Embryonic facial prominence (tissue), 1 donor: ENCODE measurements around the gene TMEM260.
A peak's percentile ranks its signal among the peaks of the same experiment; 100 is the strongest.

Source experiments
- DNase-seq: peaks from one replicate; pipeline ENCODE4 v3.0.0-alpha.2; 2016; ENCODE audit errors: extremely low spot score

Gene TMEM260

DNA sequence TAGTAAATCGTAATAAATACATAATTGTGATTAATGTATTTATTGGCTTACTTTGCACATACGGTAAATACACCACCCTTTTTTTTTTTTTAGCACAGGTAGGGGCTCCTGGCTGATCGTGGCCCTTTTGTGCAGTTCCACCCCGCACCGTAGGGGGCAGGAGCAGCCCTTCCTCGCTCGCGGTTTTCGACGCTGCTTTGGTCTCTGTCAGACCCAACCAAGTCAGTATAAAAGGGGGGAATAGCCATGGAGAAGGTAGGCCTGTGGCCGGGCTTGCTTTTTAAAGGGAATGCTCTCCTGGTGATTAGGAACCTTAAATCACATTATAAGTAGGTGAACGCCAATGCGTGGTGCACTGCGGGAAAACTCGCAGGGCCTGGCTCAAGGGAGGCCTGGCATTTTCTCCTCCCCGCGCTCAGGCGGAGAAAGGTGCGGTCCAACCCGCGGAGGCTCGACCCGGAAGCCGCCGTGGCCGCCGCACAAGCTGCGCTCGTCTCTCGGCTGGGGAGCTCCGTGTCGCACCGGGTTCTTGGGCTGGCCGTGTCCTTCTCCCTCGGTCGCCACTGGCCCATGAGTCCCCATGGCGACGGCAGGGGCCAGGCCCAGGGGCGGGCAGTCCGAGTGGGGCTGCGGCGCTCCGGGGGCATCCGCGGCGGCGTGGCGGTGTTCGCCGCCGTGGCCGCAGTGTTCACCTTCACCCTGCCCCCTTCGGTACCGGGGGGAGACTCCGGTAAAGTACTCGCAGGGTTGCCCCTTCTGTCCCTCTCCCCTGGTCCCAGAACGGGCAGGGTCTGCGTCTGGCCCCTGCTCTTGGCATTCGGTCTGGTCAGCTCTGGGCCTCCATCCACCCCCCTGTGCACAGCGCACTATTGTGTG, at the start of gene TMEM260:
Gene TMEM260 (plus strand): TSS at position 454 of the 876 bp plus-strand sequence. CDS start 117 bp downstream, at position 571.
- DNase-seq, result peak; percentile 69

DNA sequence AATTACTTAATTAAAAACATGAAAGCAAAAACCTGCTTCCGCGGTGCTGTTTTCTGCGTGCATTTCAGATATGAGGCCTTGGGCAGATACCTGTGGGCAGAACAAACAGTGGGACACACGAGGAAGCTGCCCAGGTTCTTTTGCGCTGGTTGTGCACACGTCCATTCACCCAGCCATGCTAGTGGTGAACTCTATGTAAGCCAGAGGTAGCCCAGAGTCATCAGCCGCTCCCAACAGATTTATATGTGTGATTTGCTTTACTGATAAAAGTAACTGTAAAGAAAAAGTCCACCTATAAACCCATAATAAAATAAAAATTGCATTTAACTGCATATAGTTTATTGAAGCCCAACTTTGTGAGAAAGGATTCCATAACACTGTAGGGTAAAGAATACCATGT, 47.1 kb upstream of the TMEM260 start:
- DNase-seq, result no peak

DNA sequence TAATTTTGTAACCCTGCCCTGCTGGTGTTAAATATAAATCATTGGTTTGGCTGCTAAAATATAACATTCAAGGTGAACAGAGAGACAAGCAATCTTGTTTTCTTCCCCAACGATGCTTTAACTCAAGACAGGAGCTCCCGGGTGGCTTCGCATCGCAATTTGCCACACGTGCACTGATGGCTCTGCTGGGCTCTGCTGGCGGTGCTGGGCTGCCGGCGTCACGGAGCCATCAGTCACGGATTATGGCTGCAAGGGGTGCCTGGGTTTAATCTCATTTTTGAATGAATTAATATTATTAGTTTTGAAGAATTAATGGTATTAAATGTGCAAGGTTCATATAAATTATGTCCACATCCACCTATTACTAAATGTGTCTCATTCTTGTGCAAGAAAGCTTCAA, 44.9 kb upstream of the TMEM260 start:
- DNase-seq, result no peak

DNA sequence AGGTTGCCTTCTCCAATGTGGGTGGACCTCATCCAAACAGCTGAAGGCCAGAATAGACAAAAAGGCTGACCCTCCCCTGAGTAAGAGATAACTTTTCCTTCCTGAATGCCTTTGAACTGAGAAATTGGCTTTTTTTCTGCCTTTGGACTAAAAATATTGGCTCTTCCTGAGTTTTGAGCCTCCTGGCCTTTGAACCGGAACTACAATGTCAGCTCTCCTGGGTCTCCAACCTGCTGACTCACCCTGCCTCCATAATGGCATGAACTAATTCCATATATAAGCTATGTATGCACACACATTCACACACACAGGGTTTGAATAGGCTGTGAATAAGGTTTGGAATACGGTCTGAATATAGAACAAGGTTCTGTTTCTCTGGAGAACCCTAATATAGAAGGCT, 39.7 kb upstream of the TMEM260 start:
- no peak for DNase-seq

DNA sequence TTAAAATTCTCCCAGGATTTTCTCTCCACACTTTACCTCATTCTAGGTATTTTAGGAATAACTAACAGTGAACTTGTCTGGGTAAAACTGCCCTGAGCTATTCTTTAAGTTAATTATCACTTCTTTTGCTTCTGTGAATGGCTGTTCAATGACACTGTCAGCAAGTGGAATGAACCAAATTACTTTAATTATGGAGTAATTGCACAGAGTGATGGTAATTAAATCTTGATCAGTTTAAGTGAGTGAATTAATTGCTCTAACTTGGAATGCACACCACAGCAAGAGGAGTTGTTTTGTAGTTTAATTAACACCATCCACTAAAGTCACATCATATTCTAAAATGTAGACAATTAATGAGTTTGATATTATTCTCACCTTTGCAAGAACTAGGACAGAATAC, 36.2 kb upstream of the TMEM260 start:
- no peak for DNase-seq

DNA sequence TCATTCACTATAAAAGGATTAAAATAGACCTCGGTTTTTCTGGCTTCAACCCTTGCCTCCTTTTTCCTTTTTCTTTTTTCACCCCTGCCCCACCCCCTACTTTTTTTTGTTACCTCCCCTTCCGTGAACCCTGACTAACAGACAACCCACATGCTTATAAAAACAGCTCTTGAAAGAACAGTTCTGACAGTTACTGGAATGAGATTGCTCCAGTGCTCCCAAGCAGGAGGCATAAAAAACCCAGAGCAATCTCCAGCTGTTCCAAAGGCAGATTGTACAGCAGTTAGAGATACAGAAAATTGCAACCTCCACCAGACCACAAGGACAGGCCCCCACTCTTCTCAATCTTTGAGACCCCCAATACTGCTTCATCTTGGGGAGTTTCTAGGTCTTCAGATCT, 29.9 kb upstream of the TMEM260 start:
- no peak for DNase-seq

DNA sequence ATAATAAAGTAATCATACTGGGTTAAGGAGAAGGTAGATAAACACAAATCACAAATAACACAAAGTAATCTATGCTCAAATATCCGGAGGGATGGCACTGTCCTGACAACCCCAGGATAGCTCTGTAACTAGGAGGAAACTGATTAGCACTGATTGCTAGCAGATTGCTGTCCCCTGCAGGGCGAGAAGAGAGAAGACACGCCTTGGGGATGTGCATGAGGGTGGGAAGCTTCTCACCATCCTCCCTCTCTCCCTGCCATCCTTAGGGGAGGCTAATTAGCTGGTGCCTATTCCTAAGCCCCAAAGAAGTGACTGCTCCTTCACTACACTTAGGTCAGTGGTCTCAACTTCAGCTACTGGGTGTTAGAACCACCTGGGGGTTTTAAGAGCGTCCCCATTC, 27.0 kb upstream of the TMEM260 start:
- no peak for DNase-seq

DNA sequence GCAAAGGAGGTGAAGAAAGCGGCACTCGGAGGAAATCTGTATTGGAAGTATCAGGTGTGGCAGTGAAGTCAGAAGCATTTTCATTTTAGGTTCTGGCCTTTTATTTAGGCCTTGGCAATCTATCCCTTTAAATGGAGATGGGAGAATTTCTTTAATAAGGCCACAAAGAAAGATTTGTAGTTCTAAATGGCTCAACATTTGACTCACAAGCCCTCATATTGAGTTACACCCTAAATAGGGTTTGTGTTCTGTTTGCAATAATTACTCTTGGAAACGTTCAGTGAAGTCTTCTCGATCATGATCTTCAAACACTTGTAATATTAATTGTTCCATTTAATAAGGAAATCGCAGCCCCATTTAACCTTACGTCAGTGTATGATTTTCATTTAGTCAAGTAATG, 25.3 kb upstream of the TMEM260 start:
- DNase-seq, result no peak

DNA sequence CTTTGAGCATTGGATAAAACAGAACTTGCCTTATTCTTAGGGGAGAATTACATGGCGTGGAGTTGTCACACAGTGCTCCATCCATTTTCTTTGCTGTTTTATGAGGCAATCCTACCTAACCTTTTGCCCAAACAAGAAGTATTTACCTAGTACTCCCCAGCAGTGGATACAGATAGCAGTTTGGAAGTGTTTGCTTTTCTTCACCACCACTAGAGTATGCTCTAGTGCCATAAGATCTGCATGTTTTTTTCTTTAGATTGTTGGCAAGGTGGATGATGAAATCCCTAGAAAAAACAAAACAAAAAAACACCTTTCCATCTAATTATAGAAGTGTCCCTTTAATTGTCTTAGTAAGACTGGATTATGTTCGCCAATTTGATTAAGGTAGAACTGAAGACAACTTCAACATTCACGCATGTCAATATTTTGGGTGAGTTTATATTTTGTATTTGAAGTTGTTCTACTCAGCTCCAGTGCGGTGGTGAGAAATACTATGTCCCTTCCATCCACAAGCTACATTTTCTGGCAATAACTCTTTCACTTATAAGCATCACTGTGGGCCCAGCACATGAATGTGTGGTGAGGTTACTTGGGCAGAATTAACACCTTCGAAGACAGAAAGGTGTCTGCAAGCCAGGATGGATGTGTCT, 23.6 kb upstream of the TMEM260 start:
- DNase-seq, result no peak

DNA sequence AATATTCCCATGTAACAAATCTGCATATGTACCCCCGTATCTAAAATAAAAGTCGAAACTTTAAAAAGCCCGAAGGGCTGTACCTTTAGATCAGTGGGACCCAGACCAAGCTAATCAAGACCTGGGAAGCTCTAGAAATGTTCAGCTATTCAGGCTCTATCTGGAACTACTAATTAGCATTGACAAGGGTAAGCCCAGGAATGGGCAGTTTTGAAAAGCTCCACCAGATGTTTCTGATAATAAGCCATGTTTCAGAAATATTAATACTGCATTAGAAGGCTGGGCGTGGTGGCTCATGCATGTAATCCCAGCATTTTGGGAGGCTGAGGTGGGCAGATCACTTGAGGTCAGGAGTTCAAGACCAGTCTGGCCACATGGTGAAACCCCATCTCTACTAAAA, 20.4 kb upstream of the TMEM260 start:
- no peak for DNase-seq

DNA sequence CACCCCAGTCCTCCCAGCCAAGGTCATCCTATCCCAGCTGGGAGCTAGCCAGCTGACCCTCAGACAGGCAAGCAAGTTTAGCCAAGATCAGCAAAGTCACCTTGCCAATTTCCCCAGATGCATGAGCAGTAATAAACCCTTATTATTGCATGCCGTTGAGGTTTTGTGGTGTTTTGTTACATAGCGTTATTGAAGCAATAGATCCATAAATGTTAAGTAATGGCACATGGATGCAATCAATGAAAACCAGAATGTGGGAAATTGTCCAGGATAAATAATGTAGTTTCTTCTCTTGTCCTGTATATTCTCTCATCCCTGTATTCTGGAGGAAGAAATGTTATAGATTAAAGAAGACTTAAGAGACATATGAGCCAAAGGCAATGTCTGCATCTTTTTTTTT, 18.0 kb upstream of the TMEM260 start:
- DNase-seq, result no peak

DNA sequence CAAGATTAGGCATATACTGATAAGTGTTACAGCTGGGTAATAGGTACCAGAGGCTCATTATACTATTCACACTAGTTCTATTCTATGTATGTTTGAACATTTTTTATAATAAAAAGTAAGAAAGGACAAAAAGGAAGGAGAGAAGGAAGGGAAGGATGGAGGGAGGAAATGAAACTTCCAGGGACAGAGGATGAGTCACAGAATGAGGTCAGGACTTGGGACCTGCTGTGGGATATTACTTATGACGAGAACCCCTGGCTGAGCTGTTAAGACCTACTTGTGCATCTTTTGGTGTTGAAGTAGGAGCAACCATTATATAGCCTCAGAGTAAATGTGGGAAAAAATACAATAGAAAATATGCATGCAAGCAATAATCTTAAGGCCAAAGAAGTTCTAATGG, 16.7 kb upstream of the TMEM260 start:
- DNase-seq, result no peak

DNA sequence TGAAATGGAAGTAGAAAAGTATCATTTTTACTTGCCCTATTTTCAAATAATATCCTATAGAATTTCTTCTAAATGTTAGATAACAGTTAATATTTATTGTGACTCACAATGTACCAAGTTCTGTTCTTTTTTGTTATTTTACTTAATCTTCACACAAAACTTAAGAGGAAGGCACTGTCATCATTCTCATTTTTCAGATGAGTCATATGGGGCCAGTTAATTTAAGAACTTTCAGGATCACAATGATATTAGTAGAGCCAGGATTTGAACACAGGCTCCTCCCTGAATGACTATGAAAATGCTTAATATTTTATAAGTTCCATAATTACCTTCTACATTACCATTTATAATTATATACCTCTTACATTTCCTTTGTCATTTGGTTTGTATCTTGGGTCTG, 10.4 kb upstream of the TMEM260 start:
- DNase-seq, result no peak

DNA sequence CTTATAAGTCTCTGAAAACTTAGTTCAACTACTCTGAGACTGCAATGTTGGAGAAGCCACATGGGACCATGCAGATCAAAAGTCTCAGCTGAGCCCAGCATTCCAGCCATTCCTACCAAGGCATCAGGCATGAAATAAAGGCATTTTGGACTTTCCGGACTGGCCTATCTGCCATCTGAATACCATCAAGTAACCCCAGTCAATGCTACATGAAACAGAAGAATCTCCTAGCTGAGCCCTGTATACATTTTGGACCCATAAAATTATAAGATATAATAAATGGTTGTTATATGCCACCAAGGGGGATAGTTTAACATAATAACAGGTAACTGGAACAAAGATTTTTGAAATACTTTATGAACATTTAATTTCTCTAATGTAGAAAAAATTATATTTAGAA, 9.3 kb upstream of the TMEM260 start:
- no peak for DNase-seq

DNA sequence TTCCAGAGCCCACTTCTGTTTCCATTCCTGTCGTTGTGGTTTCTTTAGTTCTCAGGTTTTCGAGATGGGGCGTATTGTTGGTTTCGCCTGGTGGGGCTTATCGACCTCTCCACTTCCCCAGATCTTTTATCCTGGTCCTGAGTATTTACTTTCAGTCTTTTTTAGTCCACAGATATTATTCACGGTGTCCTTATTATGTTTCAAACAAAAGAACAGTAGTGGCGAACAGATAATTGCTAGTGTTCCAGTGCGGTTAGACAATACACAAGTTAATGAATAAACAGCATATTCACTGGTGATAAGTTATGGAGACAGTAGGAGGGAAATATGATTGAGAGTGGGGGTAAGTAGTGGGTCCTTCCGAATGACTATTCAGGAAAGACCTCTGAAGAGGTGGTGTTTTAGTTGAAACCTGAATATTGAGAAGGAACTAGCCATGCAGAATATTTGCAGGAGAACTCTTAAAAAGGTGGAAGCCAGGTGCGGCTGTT, 668 bp downstream of the TMEM260 start:
- no peak for DNase-seq

DNA sequence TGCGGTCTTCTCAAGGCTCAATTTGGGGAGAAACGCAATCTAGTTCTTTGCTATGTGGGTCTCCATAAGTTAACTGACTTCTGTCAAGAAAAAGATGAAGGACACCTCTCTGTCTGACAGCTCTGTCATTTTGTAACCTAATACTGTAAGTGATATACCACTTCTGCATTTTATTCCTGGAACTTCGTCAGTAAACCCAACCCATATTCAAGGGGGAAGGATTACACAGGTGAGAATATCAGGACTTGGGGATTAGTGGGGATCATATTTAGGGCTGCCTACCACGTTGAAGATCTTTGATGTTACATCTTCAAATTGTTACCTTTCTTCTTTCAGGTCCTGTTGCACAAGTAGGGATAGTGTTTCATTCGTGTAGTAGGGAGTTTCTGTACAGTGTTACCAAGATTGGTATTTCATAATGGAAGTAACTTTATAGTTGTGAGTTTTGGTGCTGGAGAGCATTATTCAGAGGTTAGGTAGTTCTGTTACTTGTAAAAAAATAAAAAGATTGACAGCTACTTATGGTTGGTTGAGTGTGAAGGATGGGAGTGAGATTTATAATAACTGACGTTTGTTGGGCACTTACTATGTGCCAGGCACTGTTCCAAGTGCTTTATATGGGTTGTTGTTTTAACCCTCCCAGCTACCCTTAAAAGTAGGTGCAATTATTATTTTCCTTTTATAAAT, 1.6 kb downstream of the TMEM260 start:
- no peak for DNase-seq

DNA sequence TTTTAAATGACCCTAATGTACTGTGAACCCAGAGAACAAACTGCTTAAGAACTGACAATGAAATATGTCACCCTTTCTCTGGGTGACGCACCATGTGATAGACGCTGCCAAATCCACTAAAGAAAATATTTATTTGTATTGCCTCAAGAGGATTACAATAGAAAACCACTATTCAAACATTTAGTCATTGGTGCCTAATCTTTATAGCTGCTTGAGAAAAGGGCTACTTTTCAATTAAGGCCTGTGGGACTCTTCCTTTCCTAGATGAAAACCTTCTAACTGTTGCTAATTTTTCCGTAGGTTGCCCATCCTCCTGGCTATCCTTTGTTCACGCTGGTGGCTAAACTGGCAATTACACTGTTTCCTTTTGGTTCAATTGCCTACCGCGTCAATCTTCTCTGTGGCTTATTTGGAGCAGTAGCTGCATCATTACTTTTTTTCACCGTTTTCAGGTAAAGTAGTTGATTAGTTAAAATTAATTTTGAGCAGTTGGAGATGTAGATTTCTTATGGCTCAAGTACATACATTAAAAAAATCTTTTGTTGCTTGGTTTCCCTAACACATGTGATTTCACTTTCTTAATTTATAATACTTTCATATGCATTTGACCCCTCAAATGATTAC, 6.0 kb downstream of the TMEM260 start:
- no peak for DNase-seq

DNA sequence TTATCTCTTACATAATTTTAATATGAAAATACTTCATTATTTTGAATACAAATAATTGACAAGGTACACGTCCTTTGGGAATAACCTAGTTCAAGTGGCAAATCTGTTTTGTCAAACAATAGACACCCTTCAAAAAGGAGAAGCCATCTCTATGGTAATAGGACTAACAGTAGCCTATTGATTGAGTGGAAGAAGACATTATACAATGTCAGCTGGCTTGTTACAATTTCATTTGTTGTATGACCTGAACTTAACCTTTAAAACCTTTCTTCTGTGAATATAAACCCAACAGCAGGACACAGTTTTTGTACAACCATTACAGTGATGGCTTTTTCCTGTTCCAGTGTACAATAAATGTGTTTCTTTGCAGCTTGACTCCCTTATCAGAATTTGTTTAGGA, 8.1 kb downstream of the TMEM260 start:
- DNase-seq, result no peak

DNA sequence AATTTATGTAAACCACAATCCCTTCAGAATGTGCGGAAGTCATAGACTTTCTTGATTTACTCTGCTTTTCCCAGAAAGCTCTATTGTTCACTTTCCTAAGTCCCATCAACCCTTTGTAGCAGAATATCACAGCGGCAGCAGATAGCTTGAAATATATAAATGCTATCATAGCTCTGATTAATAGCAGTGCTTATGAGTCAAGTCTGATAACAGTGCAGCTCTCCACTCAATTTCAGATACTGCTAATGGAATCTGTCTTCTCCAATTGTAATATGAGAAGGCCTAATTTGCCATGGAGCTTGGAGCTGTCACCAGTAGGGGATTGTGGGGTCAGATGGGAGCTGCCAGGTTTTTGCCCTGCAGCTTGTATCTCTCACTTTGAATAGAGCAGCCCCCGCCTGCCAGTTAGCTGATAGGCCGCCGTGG, 10.9 kb downstream of the TMEM260 start:
- no peak for DNase-seq

DNA sequence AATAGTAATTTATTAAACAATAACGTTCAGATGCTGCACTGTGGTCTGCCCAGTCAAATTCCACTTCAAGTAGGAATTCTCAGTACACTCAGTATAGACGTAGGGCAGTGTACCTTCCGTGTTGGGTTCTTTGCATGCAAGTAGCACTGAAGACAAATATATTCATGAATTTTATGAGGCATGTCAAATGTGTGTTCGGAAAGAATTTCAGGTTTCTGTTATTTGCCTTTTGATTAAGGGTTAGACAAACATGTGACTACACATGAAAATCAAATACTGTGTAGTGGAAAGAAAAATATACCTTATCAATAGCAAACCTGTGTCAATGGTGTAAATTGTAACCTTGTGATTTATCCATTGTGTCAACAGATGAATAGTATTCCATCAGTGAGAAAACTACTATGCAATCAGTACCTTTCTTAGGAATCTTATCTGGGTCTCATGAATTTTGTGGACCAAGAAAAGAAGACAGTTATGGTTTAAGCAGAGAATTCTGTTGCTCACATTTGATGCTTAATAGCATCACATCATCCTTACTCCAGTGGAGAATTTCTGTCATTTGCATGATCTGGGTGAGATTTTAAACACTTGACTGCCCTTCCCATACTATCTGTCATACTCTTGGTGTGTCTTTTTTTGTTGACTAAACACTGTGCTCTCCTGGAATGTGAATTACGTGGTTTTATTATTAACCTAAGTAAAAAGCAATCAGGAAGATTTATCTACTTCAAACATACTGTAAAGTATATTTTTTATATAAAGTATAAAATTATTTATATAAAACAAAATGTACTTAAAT, 13.3 kb downstream of the TMEM260 start:
- no peak for DNase-seq

DNA sequence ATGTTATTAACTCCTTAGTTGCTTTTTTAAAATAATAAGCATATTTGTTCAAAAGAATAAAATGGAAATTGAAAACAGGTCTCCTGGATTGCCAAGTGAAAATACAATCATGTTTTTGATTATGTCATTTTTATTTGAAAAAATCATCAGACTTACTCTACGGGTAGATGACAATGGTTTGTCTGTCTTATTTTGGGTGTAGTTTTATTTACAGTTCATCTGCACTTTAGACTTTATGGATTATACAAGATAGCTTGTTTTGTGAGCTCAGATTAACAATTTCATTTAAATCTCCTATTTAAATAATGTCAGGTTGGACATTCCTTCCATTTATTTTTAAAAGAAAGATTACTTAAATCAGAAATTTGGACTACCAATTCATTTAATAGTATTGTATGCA, 14.8 kb downstream of the TMEM260 start:
- DNase-seq, result no peak
